IMR-90 (cell line): ENCODE measurements around the gene CDH23. TPM values are rescaled to one million over a fixed set of nuclear protein-coding genes. Genes with fewer than 3 reads are reported as not detected.

Source experiments
- ATAC-seq: fragments of 200-7000 bp; cut with Tn5 transposase; 2 replicates; pipeline ENCODE4 v1.9.1; 2020; ENCODE audit warnings: low read depth, mild to moderate bottlenecking, moderate library complexity
- BruUV-seq: library from RNA; stranded (reverse); fragments of 400-500 nt; replicated peaks from 2 replicates; lab custom pipeline; 2021; lab: Mats Ljungman, UMichigan
- CTCF ChIA-PET: fragments of 300-600 bp; formaldehyde crosslinking; extraction: SDS; loops from one replicate; lab custom pipeline; 2021; ENCODE audit warnings: antibody characterized with exemption; lab: Yijun Ruan, JAX
- POLR2A ChIA-PET: fragments of 300-600 bp; sonication (Branson Sonifier 250); formaldehyde crosslinking; loops from one replicate; lab custom pipeline; 2022; ENCODE audit warnings: antibody characterized with exemption; ENCODE audit not compliant: unreplicated experiment; lab: Charles Lee
- DNase-seq: peaks from one replicate; pipeline ENCODE4 v3.0.0; 2013
- H2AFZ ChIP-seq: replicated peaks from 2 replicates; pipeline ENCODE3; 2013; ENCODE audit warnings: low read length, mild to moderate bottlenecking; ENCODE audit not compliant: poor library complexity
- H2AK5ac ChIP-seq: 2 replicates; pipeline ENCODE4 v1.6.1; 2013; ENCODE audit warnings: low read depth, low read length, inconsistent platforms
- H2AK9ac ChIP-seq: replicated peaks from 2 replicates; pipeline ENCODE3; 2013; ENCODE audit warnings: mild to moderate bottlenecking, low read depth, low read length, moderate library complexity; ENCODE audit not compliant: poor library complexity
- H2BK120ac ChIP-seq: 2 replicates; pipeline ENCODE4 v1.6.1; 2013; ENCODE audit warnings: low read depth, low read length, inconsistent platforms
- H2BK15ac ChIP-seq: 3 replicates; pipeline ENCODE4 v1.6.1; 2013; ENCODE audit warnings: low read depth, low read length, inconsistent platforms
- H2BK20ac ChIP-seq: 2 replicates; pipeline ENCODE4 v1.6.1; 2013; ENCODE audit warnings: low read depth, mild to moderate bottlenecking, inconsistent platforms, low read length, moderate library complexity
- H2BK5ac ChIP-seq: 2 replicates; pipeline ENCODE4 v1.6.1; 2013; ENCODE audit warnings: mild to moderate bottlenecking, low read depth, low read length, inconsistent platforms; ENCODE audit not compliant: poor library complexity, severe bottlenecking
- H3K14ac ChIP-seq: replicated peaks from 2 replicates; pipeline ENCODE4 v1.6.1; 2013; ENCODE audit warnings: low read depth, low read length, inconsistent platforms
- H3K18ac ChIP-seq: 2 replicates; pipeline ENCODE4 v1.6.1; 2013; ENCODE audit warnings: low read depth, low read length, control low read depth
- H3K23ac ChIP-seq: 2 replicates; pipeline ENCODE4 v1.6.1; 2013; ENCODE audit warnings: low read depth, low read length, inconsistent platforms
- H3K27ac ChIP-seq: 2 replicates; pipeline ENCODE4 v1.5.1; 2013; ENCODE audit warnings: mild to moderate bottlenecking, control low read depth, low read length; ENCODE audit not compliant: insufficient read depth
- H3K27me3 ChIP-seq: 2 replicates; pipeline ENCODE4 v1.6.1; 2013; ENCODE audit warnings: low read length; ENCODE audit not compliant: control insufficient read depth, insufficient read depth
- H3K36me3 ChIP-seq: 2 replicates; pipeline ENCODE4 v1.6.1; 2013; ENCODE audit warnings: low read length, mixed read lengths; ENCODE audit not compliant: control insufficient read depth, insufficient read depth
- H3K4ac ChIP-seq: 2 replicates; pipeline ENCODE4 v1.6.1; 2013; ENCODE audit warnings: low read depth, low read length, inconsistent platforms
- H3K4me1 ChIP-seq: 2 replicates; pipeline ENCODE4 v1.6.1; 2013; ENCODE audit warnings: low read length, mixed read lengths; ENCODE audit not compliant: control insufficient read depth, insufficient read depth
- H3K4me2 ChIP-seq: 2 replicates; pipeline ENCODE4 v1.6.1; 2013; ENCODE audit warnings: low read depth, mild to moderate bottlenecking, control low read depth, low read length, moderate library complexity
- H3K4me3 ChIP-seq: 2 replicates; pipeline ENCODE4 v1.5.1; 2013; ENCODE audit warnings: low read depth, mild to moderate bottlenecking, control low read depth, low read length, moderate library complexity; ENCODE audit not compliant: insufficient read depth
- H3K56ac ChIP-seq: 2 replicates; pipeline ENCODE4 v1.6.1; 2013; ENCODE audit warnings: low read length, inconsistent platforms; ENCODE audit not compliant: insufficient read depth; ENCODE audit errors: extremely low read depth
- H3K79me1 ChIP-seq, 2 experiments: 2 replicates each; pipeline ENCODE4 v1.6.1; 2013; ENCODE audit warnings: low read length in 2 of 2, inconsistent platforms in 1 of 2, low read depth in 1 of 2
- H3K9ac ChIP-seq: 2 replicates; pipeline ENCODE4 v1.6.1; 2013; ENCODE audit warnings: low read depth, low read length, control low read depth
- H3K9me1 ChIP-seq: 2 replicates; pipeline ENCODE4 v1.6.1; 2013; ENCODE audit warnings: low read length, inconsistent platforms; ENCODE audit not compliant: insufficient read depth
- H3K9me3 ChIP-seq: 2 replicates; pipeline ENCODE4 v1.6.1; 2013; ENCODE audit warnings: low read length; ENCODE audit not compliant: control insufficient read depth, insufficient read depth
- H4K20me1 ChIP-seq: 2 replicates; pipeline ENCODE4 v1.6.1; 2013; ENCODE audit warnings: low read length, inconsistent platforms; ENCODE audit not compliant: insufficient read depth
- H4K5ac ChIP-seq: 2 replicates; pipeline ENCODE4 v1.6.1; 2013; ENCODE audit warnings: mild to moderate bottlenecking, low read depth, low read length, control low read depth
- H4K8ac ChIP-seq, 2 experiments: 2 replicates each; pipeline ENCODE4 v1.6.1; 2013; ENCODE audit warnings: low read depth in 2 of 2, low read length in 2 of 2, control low read depth in 1 of 2, inconsistent platforms in 1 of 2
- H4K91ac ChIP-seq: 2 replicates; pipeline ENCODE4 v1.6.1; 2013; ENCODE audit warnings: low read depth, low read length, inconsistent platforms; ENCODE audit not compliant: insufficient read depth
- CEBPB ChIP-seq: IDR thresholded peaks from 2 replicates; pipeline ENCODE4 v1.6.1; 2012; ENCODE audit warnings: low read depth, low read length, improper control_type of control experiment
- CHD1 ChIP-seq: IDR thresholded peaks from 2 replicates; pipeline ENCODE4 v1.6.1; 2012; ENCODE audit warnings: low read depth, low read length, improper control_type of control experiment
- MXI1 ChIP-seq: IDR thresholded peaks from 2 replicates; pipeline ENCODE4 v1.6.1; 2012; ENCODE audit warnings: low read depth, mild to moderate bottlenecking, low read length, moderate library complexity, borderline replicate concordance
- RAD21 ChIP-seq: IDR thresholded peaks from 2 replicates; pipeline ENCODE4 v1.6.1; 2012; ENCODE audit warnings: low read length, improper control_type of control experiment
- RFX5 ChIP-seq: IDR thresholded peaks from 2 replicates; pipeline ENCODE4 v1.8.0; 2012; ENCODE audit warnings: low read depth, mild to moderate bottlenecking, low read length, moderate library complexity
- SMC3 ChIP-seq: fragments of 150-350 bp; IDR thresholded peaks from 2 replicates; pipeline ENCODE4 v1.6.1; 2016; ENCODE audit warnings: low read depth, mild to moderate bottlenecking, antibody characterized with exemption, low read length, moderate library complexity
- USF2 ChIP-seq: fragments of 150-350 bp; IDR thresholded peaks from 2 replicates; pipeline ENCODE4 v1.6.1; 2017; ENCODE audit warnings: mild to moderate bottlenecking, antibody characterized with exemption, low read length, low read depth
- WGBS, 2 experiments: methylation state at CpG; one replicate each; pipeline versions ENCODE4 v1.1.5 to v1.1.7; 2013; ENCODE audit warnings: missing lambda C conversion rate in 2 of 2; ENCODE audit not compliant: insufficient read length in 1 of 2; ENCODE audit errors: extremely low coverage in 2 of 2; 5-methylcytosine and 5-hydroxymethylcytosine counted together
- dilution Hi-C: fragments of 300-500 bp; cut with HindIII; formaldehyde crosslinking; loops from one replicate; pipeline ENCODE4 v1.14.3; 2018; ENCODE audit warnings: low sequenced_read_pairs; ENCODE audit not compliant: unreplicated experiment
- in situ Hi-C: fragments of 300-500 bp; cut with MboI; formaldehyde crosslinking; loops from 3 replicates; pipeline ENCODE4 v1.14.3; 2019; ENCODE audit warnings: low sequenced_read_pairs, inconsistent platforms, mixed read lengths
- intact Hi-C: fragments of 100-400 bp; cut with micrococcal nuclease; formaldehyde crosslinking; loops from 2 replicates; pipeline ENCODE4 v1.10.0; 2022
- polyA plus RNA-seq, 3 experiments: library from polyadenylated mRNA; depleted of rRNA; stranded (reverse); fragments of >200 nt; gene quantifications; 2 replicates each; pipeline ENCODE4 v1.2.3, GENCODE V29; 2012; ENCODE audit warnings: low replicate concordance in 1 of 3
- total RNA-seq: library from RNA; depleted of rRNA; stranded (reverse); fragments of >200 nt; gene quantifications from 2 replicates; pipeline ENCODE4 v1.2.3, GENCODE V29; 2012

The CDH23 gene
- total and polyA plus RNA-seq, 2 of the 4 experiments (the other 2 are of a cell fraction) = under 0.01 to 0.03 TPM

GRCh38 chr10:71622616-71623015, 225.9 kb downstream of the CDH23 start:
- Histone ChIP-seq H3K79me1 (no peaks in the 10 kb centered on the region), H3K4me3 (no peak overlapping the region), H4K20me1 (no peaks in the 10 kb centered on the region), H2AK5ac (no peak overlapping the region), H2AK9ac (no peak overlapping the region), H4K8ac (no peak overlapping the region), H2BK15ac (no peak overlapping the region), H2BK5ac (no peak overlapping the region), H4K5ac (no peak overlapping the region), H3K14ac (no peak overlapping the region), H3K4me2 (no peak overlapping the region), H3K9ac (no peak overlapping the region), H3K27ac (no peak overlapping the region), H3K4ac (no peak overlapping the region), H3K4me1 (peaks cover 6% of the 10 kb centered on the region; the same call in 1 of the 2 replicates), H3K36me3 (no peaks in the 10 kb centered on the region), H2BK120ac (no peak overlapping the region), H3K18ac (no peak overlapping the region), H3K9me3 (no peaks in the 10 kb centered on the region), H3K9me1 (no peaks in the 10 kb centered on the region), H2AFZ (peak overlapping the region; percentile 8), H3K23ac (no peak overlapping the region), H3K56ac (no peak overlapping the region), H2BK20ac (no peak overlapping the region), H3K27me3 (peaks cover 20% of the 10 kb centered on the region), H4K91ac (no peak overlapping the region)
- dilution Hi-C loops = no loop called here
- DNase-seq (no peak), ATAC-seq (peak; percentile 12; the same call in 1 of the 2 replicates)
- ChIA-PET POLR2A (no interaction called here), CTCF (no interaction called here)
- no peak for TF ChIP-seq SMC3
- TF ChIP-seq CEBPB = no peak
- no peak for TF ChIP-seq RAD21
- TF ChIP-seq USF2 = no peak
- no peak for TF ChIP-seq CHD1
- no peak for TF ChIP-seq RFX5
- no peak for TF ChIP-seq MXI1
- BruUV-seq = no TSS peak
- in situ Hi-C loops = no loop called here
- WGBS, 2 experiments = 42% methylated on average over 2 of the region's 8 CpGs; no CpG with 5 or more reads in 1 of the 2 experiments
- intact Hi-C loops = no loop called here
